Measurements from ENCODE around the gene MARK2.

- TF ChIP-seq CTCF (conservative IDR thresholded peaks at IDR 0.05 in 1 of 2, IDR thresholded peaks at IDR 0.05 in 1 of 2; ENCODE audit: low read depth in 1 of 2, low read length in 2 of 2) (no peak), EZH2 (IDR thresholded peaks at IDR 0.05; ENCODE audit: low read length, missing control alignments) (no peak)
Observed at GRCh38 chr11:63929616-63930015, 90.7 kb downstream of the MARK2 start.
